ENCODE results near the gene CLEC16A.

GRCh38 chr16:10972819-10973464, 28.6 kb downstream of the CLEC16A start:
- no peak for TF ChIP-seq CTCF (IDR thresholded peaks at IDR 0.05)
- no peak for TF ChIP-seq EP300 (IDR thresholded peaks at IDR 0.05)

Measured in gastroesophageal sphincter (tissue), 3 donors.